Liver (tissue), 10 donors: ENCODE measurements around the gene QRICH1. TPM values are rescaled to one million over a fixed set of nuclear protein-coding genes. Genes with fewer than 3 reads are reported as not detected.

Source experiments
- DNase-seq: peaks from one replicate; pipeline ENCODE4 v3.0.0-alpha.2; 2017; ENCODE audit warnings: low spot score
- H3K27ac ChIP-seq, 2 donors: one replicate each; pipeline ENCODE4 v1.7.0; 2013; ENCODE audit warnings: inconsistent platforms in 2 of 2, low read length in 2 of 2, control low read depth in 1 of 2, low read depth in 1 of 2, mild to moderate bottlenecking in 1 of 2
- H3K27me3 ChIP-seq, 4 donors: one replicate each; pipeline versions ENCODE4 v1.6.1 to v1.7.0; 2013; ENCODE audit warnings: low read length in 3 of 4, inconsistent platforms in 1 of 4, mild to moderate bottlenecking in 1 of 4, moderate library complexity in 1 of 4; ENCODE audit not compliant: control insufficient read depth in 4 of 4, insufficient read depth in 4 of 4
- H3K36me3 ChIP-seq, 4 donors: one replicate each; pipeline versions ENCODE4 v1.6.1 to v1.7.0; 2013; ENCODE audit warnings: low read length in 3 of 4, mild to moderate bottlenecking in 3 of 4, low read depth in 1 of 4, moderate library complexity in 1 of 4; ENCODE audit not compliant: control insufficient read depth in 4 of 4, insufficient read depth in 3 of 4
- H3K4me1 ChIP-seq, 4 donors: one replicate each; pipeline versions ENCODE4 v1.6.1 to v1.7.0; 2013; ENCODE audit warnings: low read length in 3 of 4, mild to moderate bottlenecking in 3 of 4, moderate library complexity in 1 of 4; ENCODE audit not compliant: control insufficient read depth in 4 of 4, insufficient read depth in 4 of 4
- H3K4me3 ChIP-seq, 3 donors: one replicate each; pipeline versions ENCODE4 v1.6.1 to v1.7.0; 2013; ENCODE audit warnings: low read length in 3 of 3, control low read depth in 1 of 3, low read depth in 1 of 3, mild to moderate bottlenecking in 1 of 3
- H3K9ac ChIP-seq, 2 donors: one replicate each; pipeline ENCODE4 v1.7.0; 2013; ENCODE audit warnings: low read length in 2 of 2, mild to moderate bottlenecking in 2 of 2, moderate library complexity in 2 of 2, control low read depth in 1 of 2, low read depth in 1 of 2
- H3K9me3 ChIP-seq, 4 donors: one replicate each; pipeline versions ENCODE4 v1.6.1 to v1.7.0; 2013; ENCODE audit warnings: low read length in 3 of 4; ENCODE audit not compliant: control insufficient read depth in 4 of 4
- CTCF ChIP-seq: fragments of 150-350 bp; IDR thresholded peaks from 2 replicates; pipeline ENCODE4 v1.5.1; 2017; ENCODE audit warnings: improper control_type of control experiment, low read depth, low read length; ENCODE audit not compliant: missing input control
- EGR1 ChIP-seq, 2 donors: IDR thresholded peaks; 2 replicates each; pipeline ENCODE4 v1.6.1; 2016 to 2018; ENCODE audit warnings: antibody characterized with exemption in 2 of 2, low read depth in 2 of 2
- FOXA1 ChIP-seq: IDR thresholded peaks from 2 replicates; pipeline ENCODE4 v1.6.1; 2016; ENCODE audit warnings: antibody characterized with exemption
- FOXA2 ChIP-seq: IDR thresholded peaks from 2 replicates; pipeline ENCODE4 v1.6.1; 2016; ENCODE audit warnings: antibody characterized with exemption
- GABPA ChIP-seq, 2 donors: IDR thresholded peaks in 1 of 2; conservative IDR thresholded peaks in 1 of 2; 2 replicates each; pipeline ENCODE4 v1.6.1; 2016; ENCODE audit warnings: antibody characterized with exemption in 2 of 2, mild to moderate bottlenecking in 1 of 2, moderate library complexity in 1 of 2
- HNF4A ChIP-seq, 2 donors: conservative IDR thresholded peaks; 2 replicates each; pipeline ENCODE4 v1.6.1; 2016; ENCODE audit warnings: antibody characterized with exemption in 2 of 2, mild to moderate bottlenecking in 2 of 2
- JUND ChIP-seq, 2 donors: IDR thresholded peaks; 2 replicates each; pipeline ENCODE4 v1.6.1; 2016; ENCODE audit warnings: antibody characterized with exemption in 2 of 2
- MAX ChIP-seq: IDR thresholded peaks from 2 replicates; pipeline ENCODE4 v1.6.1; 2016; ENCODE audit warnings: antibody characterized with exemption
- NR2F2 ChIP-seq: IDR thresholded peaks from 2 replicates; pipeline ENCODE4 v1.6.1; 2016; ENCODE audit warnings: antibody characterized with exemption
- RAD21 ChIP-seq, 2 donors: IDR thresholded peaks; 2 replicates each; pipeline ENCODE4 v1.6.1; 2016; ENCODE audit warnings: antibody characterized with exemption in 2 of 2, mild to moderate bottlenecking in 2 of 2
- REST ChIP-seq: IDR thresholded peaks from 2 replicates; pipeline ENCODE4 v1.6.1; 2016; ENCODE audit warnings: antibody characterized with exemption, mild to moderate bottlenecking
- RXRA ChIP-seq, 2 donors: IDR thresholded peaks; 2 replicates each; pipeline ENCODE4 v1.6.1; 2017 to 2018; ENCODE audit warnings: antibody characterized with exemption in 2 of 2, mild to moderate bottlenecking in 1 of 2
- SP1 ChIP-seq: IDR thresholded peaks from 2 replicates; pipeline ENCODE4 v1.6.1; 2018; ENCODE audit warnings: antibody characterized with exemption, mild to moderate bottlenecking
- TAF1 ChIP-seq: conservative IDR thresholded peaks from 2 replicates; pipeline ENCODE4 v1.6.1; 2016; ENCODE audit warnings: antibody characterized with exemption, mild to moderate bottlenecking
- YY1 ChIP-seq: IDR thresholded peaks from 2 replicates; pipeline ENCODE4 v1.6.1; 2016; ENCODE audit warnings: antibody characterized with exemption, mild to moderate bottlenecking
- WGBS: extraction: QIAGEN DNeasy Blood & Tissue Kit; methylation state at CpG from one replicate; pipeline ENCODE4 v1.1.7; 2013; 5-methylcytosine and 5-hydroxymethylcytosine counted together
- polyA plus RNA-seq, 2 donors: library from polyadenylated mRNA; stranded (reverse) in 1 of 2; unstranded in 1 of 2; fragments of 200-250 nt in 1 of 2; fragments of >200 nt in 1 of 2; fragmentation: Nextera tagmentation in 1 of 2; extraction: Ambion mirVana in 1 of 2; gene quantifications; one replicate each; pipeline versions ENCODE4 v1.2.1 to v1.2.3, GENCODE V29; 2013 to 2015
- small RNA-seq: library from RNA; depleted of rRNA; stranded (forward); fragments of <200 nt; gene quantifications from one replicate; pipeline ENCODE3, GENCODE V24; 2014
- total RNA-seq, 2 donors: library from RNA; depleted of rRNA; stranded (reverse); fragments of >200 nt; gene quantifications; one replicate each; pipeline ENCODE4 v1.2.3, GENCODE V29; 2014
- TF ChIP-seq, protein P1 (sequence below): IDR thresholded peaks from 2 replicates; pipeline ENCODE4 v1.6.1; 2016; ENCODE audit warnings: antibody characterized with exemption
- TF ChIP-seq, protein P2 (sequence below): IDR thresholded peaks from 2 replicates; pipeline ENCODE4 v1.6.1; 2016; ENCODE audit warnings: antibody characterized with exemption
- donor health status: healthy.
- donor health status: healthy.
- donor health status: healthy.
- donor health status: healthy.
- donor health status: healthy.

The QRICH1 gene
- total and polyA plus RNA-seq, 4 donors, result 17.3 to 35.1 (median 25.7) TPM

DNA sequence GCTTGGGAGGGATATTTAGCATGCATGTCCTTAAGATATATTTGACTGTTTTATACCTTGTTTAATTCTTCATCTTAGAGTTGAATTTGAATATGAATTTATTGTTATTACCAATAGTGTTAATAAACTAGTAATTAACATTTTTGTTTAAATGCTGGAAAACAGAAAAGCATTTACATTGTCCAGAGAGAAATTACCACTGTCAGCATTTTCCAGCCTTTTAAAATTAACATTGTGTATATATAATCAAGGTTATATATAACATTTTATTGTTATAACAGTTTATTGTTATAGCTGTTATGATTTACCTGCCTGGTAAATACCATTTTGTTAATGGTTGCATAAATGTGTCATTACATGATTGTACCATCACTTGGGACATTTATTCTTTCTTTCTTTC lies 111.9 kb downstream of the QRICH1 start:
- H3K9me3 ChIP-seq, result no peaks in the 10 kb centered on the region
- H3K36me3 ChIP-seq, result peaks cover 14 to 72% (median 54%) of the 10 kb centered on the region in 4 donors
- H3K9ac ChIP-seq, result no peak overlapping the region
- H3K27me3 ChIP-seq, result no peaks in the 10 kb centered on the region
- no peaks in the 10 kb centered on the region for H3K4me1 ChIP-seq
- no peak overlapping the region for H3K27ac ChIP-seq
- TF ChIP-seq GABPA (IDR thresholded peaks at IDR 0.05 in 1 of 2, conservative IDR thresholded peaks at IDR 0.05 in 1 of 2), result no peak
- no peak overlapping the region for H3K4me3 ChIP-seq
- no peak for DNase-seq

GRCh38 chr3:48980295-48980694 lies 113.6 kb downstream of the QRICH1 start:
- H3K4me1 ChIP-seq, result no peaks in the 10 kb centered on the region

More at GRCh38 chr3:48980295-48980694, 113.6 kb downstream of the QRICH1 start:
- no peak for DNase-seq
- H3K27me3 ChIP-seq, result no peaks in the 10 kb centered on the region
- H3K36me3 ChIP-seq, result peaks cover 24 to 79% (median 63%) of the 10 kb centered on the region in 4 donors
- no peaks in the 10 kb centered on the region for H3K9me3 ChIP-seq
- TF ChIP-seq SP1 (no peak), JUND (IDR thresholded peaks at IDR 0.05) (no peak), RAD21 (IDR thresholded peaks at IDR 0.05) (no peak), MAX (no peak), NR2F2 (no peak), TAF1 (no peak), FOXA1 (no peak), FOXA2 (no peak), YY1 (no peak), REST (no peak), RXRA (IDR thresholded peaks at IDR 0.05) (no peak), EGR1 (IDR thresholded peaks at IDR 0.05; ENCODE audit: low read depth in 2 of 2) (no peak), CTCF (no peak), HNF4A (conservative IDR thresholded peaks at IDR 0.05) (no peak), GABPA (IDR thresholded peaks at IDR 0.05 in 1 of 2, conservative IDR thresholded peaks at IDR 0.05 in 1 of 2) (no peak)
- TF ChIP-seq, protein P1, sequence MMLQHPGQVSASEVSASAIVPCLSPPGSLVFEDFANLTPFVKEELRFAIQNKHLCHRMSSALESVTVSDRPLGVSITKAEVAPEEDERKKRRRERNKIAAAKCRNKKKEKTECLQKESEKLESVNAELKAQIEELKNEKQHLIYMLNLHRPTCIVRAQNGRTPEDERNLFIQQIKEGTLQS, result no peak
- TF ChIP-seq, protein P2, sequence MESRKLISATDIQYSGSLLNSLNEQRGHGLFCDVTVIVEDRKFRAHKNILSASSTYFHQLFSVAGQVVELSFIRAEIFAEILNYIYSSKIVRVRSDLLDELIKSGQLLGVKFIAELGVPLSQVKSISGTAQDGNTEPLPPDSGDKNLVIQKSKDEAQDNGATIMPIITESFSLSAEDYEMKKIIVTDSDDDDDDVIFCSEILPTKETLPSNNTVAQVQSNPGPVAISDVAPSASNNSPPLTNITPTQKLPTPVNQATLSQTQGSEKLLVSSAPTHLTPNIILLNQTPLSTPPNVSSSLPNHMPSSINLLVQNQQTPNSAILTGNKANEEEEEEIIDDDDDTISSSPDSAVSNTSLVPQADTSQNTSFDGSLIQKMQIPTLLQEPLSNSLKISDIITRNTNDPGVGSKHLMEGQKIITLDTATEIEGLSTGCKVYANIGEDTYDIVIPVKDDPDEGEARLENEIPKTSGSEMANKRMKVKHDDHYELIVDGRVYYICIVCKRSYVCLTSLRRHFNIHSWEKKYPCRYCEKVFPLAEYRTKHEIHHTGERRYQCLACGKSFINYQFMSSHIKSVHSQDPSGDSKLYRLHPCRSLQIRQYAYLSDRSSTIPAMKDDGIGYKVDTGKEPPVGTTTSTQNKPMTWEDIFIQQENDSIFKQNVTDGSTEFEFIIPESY, result no peak
- no peak overlapping the region for H3K9ac ChIP-seq
- 93% methylated on average over 4 of the region's 4 CpGs for WGBS
- H3K27ac ChIP-seq, result no peak overlapping the region
- H3K4me3 ChIP-seq, result no peak overlapping the region

Small RNA genes within 50 kb of the gene (small RNA-seq; reads per million reads assigned to genes)
- gene MIR191 (3,130 reads per million, percentile 100 among the genes with 10 or more reads in this experiment), gene MIR425 (87.0 reads per million, percentile 97 among the genes with 10 or more reads in this experiment), gene RN7SL182P (not detected)

Other genes starting within 250 kb of the QRICH1 start
- gene PRKAR2A, start 246.2 kb downstream of the QRICH1 start, total RNA-seq, result 10 to 100 TPM; 14.9 to 28.5 TPM
- gene PRKAR2A, start 246.2 kb downstream of the QRICH1 start, polyA plus RNA-seq, result 10 to 100 TPM; 12.1 to 12.8 TPM
- gene SLC25A20, start 195.2 kb downstream of the QRICH1 start, total RNA-seq, result 100 to 1,000 TPM in 1 of 2 donors, 10 to 100 TPM in 1; 36.9 to 223 TPM
- 100 to 1,000 TPM in 1 of 2 donors, 10 to 100 TPM in 1; 55.9 to 117 TPM for gene SLC25A20, start 195.2 kb downstream of the QRICH1 start, polyA plus RNA-seq
- 10 to 100 TPM; 36.2 to 63.5 TPM for gene ARIH2, start 175.2 kb downstream of the QRICH1 start, total RNA-seq
- 10 to 100 TPM; 24.8 to 25.9 TPM for gene ARIH2, start 175.2 kb downstream of the QRICH1 start, polyA plus RNA-seq
- 10 to 100 TPM in 1 of 2 donors, 1 to 10 TPM in 1; 10.0 to 12.8 TPM for gene P4HTM, start 103.8 kb downstream of the QRICH1 start, total RNA-seq
- gene P4HTM, start 103.8 kb downstream of the QRICH1 start, polyA plus RNA-seq, result 10 to 100 TPM; 11.0 to 16.2 TPM
- 10 to 100 TPM; 43.9 to 50.9 TPM for gene WDR6, start 86.7 kb downstream of the QRICH1 start, total RNA-seq
- 10 to 100 TPM; 29.4 to 50.1 TPM for gene WDR6, start 86.7 kb downstream of the QRICH1 start, polyA plus RNA-seq
- gene DALRD3, start 75.5 kb downstream of the QRICH1 start, total RNA-seq, result 10 to 100 TPM in 1 of 2 donors, 1 to 10 TPM in 1; 7.9 to 10.6 TPM
- gene DALRD3, start 75.5 kb downstream of the QRICH1 start, polyA plus RNA-seq, result 1 to 10 TPM; 8.6 to 9.9 TPM
- gene NDUFAF3, start 72.0 kb downstream of the QRICH1 start, total RNA-seq, result 10 to 100 TPM; 28.6 to 75.6 TPM
- 100 to 1,000 TPM in 1 of 2 donors, 10 to 100 TPM in 1; 68.4 to 107 TPM for gene NDUFAF3, start 72.0 kb downstream of the QRICH1 start, polyA plus RNA-seq
- gene IMPDH2, start 64.7 kb downstream of the QRICH1 start, total RNA-seq, result 100 to 1,000 TPM in 1 of 2 donors, 10 to 100 TPM in 1; 33.6 to 182 TPM
- gene IMPDH2, start 64.7 kb downstream of the QRICH1 start, polyA plus RNA-seq, result 10 to 100 TPM; 20.9 to 45.8 TPM
- 100 to 1,000 TPM; 192 to 226 TPM for gene QARS1, start 10.7 kb upstream of the QRICH1 start, total RNA-seq
- gene QARS1, start 10.7 kb upstream of the QRICH1 start, polyA plus RNA-seq, result 10 to 100 TPM; 58.0 to 97.5 TPM
- gene USP19, start 26.8 kb upstream of the QRICH1 start, total RNA-seq, result 10 to 100 TPM; 36.4 to 39.6 TPM
- gene USP19, start 26.8 kb upstream of the QRICH1 start, polyA plus RNA-seq, result 10 to 100 TPM in 1 of 2 donors, 1 to 10 TPM in 1; 8.1 to 18.3 TPM
- gene LAMB2, start 39.0 kb upstream of the QRICH1 start, total RNA-seq, result 100 to 1,000 TPM; 134 TPM
- gene LAMB2, start 39.0 kb upstream of the QRICH1 start, polyA plus RNA-seq, result 100 to 1,000 TPM in 1 of 2 donors, 10 to 100 TPM in 1; 87.6 to 172 TPM
- 10 to 100 TPM in 1 of 2 donors, 1 to 10 TPM in 1; 6.1 to 10.4 TPM for gene CCDC71, start 72.3 kb upstream of the QRICH1 start, total RNA-seq
- 10 to 100 TPM in 1 of 2 donors, 1 to 10 TPM in 1; 1.1 to 10.7 TPM for gene CCDC71, start 72.3 kb upstream of the QRICH1 start, polyA plus RNA-seq
- 10 to 100 TPM in 1 of 2 donors, 1 to 10 TPM in 1; 9.2 to 17.1 TPM for gene KLHDC8B, start 77.5 kb upstream of the QRICH1 start, total RNA-seq
- 1 to 10 TPM; 8.1 to 9.6 TPM for gene KLHDC8B, start 77.5 kb upstream of the QRICH1 start, polyA plus RNA-seq
- 1 to 10 TPM; 1.9 to 3.1 TPM for gene C3orf62, start 183.2 kb upstream of the QRICH1 start, total RNA-seq
- 1 to 10 TPM in 1 of 2 donors, under 1 TPM in 1; 0.96 to 1.3 TPM for gene C3orf62, start 183.2 kb upstream of the QRICH1 start, polyA plus RNA-seq
- gene USP4, start 246.0 kb upstream of the QRICH1 start, total RNA-seq, result 10 to 100 TPM; 16.1 to 17.7 TPM
- gene USP4, start 246.0 kb upstream of the QRICH1 start, polyA plus RNA-seq, result 10 to 100 TPM; 12.5 to 13.7 TPM